DMS114 treated with DMSO at 0.1 percent for 48 hours (cell line): ENCODE measurements around the gene ZFPM1.
"Not testable (repeated sequence)": the region's sequence is repeated elsewhere in the genome, so short reads cannot be mapped to it uniquely, and the experiment has no call there.

Source experiments
- DNase-seq: peaks from one replicate; lab custom pipeline; 2025; ENCODE audit not compliant: unreplicated experiment; lab: John Stamatoyannopoulos, UW

Gene ZFPM1

GRCh38 chr16:88453217-88453531 lies at the start of gene ZFPM1:
TSS of gene ZFPM1 (plus strand) at chr16:88453280. CDS start at chr16:88453639, 359 bp downstream.
- no peak for DNase-seq

GRCh38 chr16:88403794-88404581 lies 49.1 kb upstream of the ZFPM1 start:
- DNase-seq = no peak

GRCh38 chr16:88404769-88405168 lies 48.3 kb upstream of the ZFPM1 start:
- no peak for DNase-seq

- DNase-seq = no peak
Measured at GRCh38 chr16:88405216-88406060, 47.6 kb upstream of the ZFPM1 start.

- DNase-seq = no peak
Measured at GRCh38 chr16:88406096-88407041, 46.7 kb upstream of the ZFPM1 start.

GRCh38 chr16:88407042-88407420 lies 46.0 kb upstream of the ZFPM1 start:
- no peak for DNase-seq

- DNase-seq = no peak
Measured at GRCh38 chr16:88407807-88408206, 45.3 kb upstream of the ZFPM1 start.

GRCh38 chr16:88408561-88409142 lies 44.4 kb upstream of the ZFPM1 start:
- DNase-seq = no peak

- DNase-seq = no peak
Measured at GRCh38 chr16:88409296-88410065, 43.6 kb upstream of the ZFPM1 start.

GRCh38 chr16:88410297-88410968 lies 42.6 kb upstream of the ZFPM1 start:
- not testable (repeated sequence) for DNase-seq

- DNase-seq = no peak
Measured at GRCh38 chr16:88411951-88412576, 41.0 kb upstream of the ZFPM1 start.

- DNase-seq = no peak
Measured at GRCh38 chr16:88412766-88413165, 40.3 kb upstream of the ZFPM1 start.

- no peak for DNase-seq
Measured at GRCh38 chr16:88413231-88413630, 39.8 kb upstream of the ZFPM1 start.

- no peak for DNase-seq
Measured at GRCh38 chr16:88413631-88414030, 39.4 kb upstream of the ZFPM1 start.

GRCh38 chr16:88414521-88415380 lies 38.3 kb upstream of the ZFPM1 start:
- no peak for DNase-seq

- DNase-seq = no peak
Measured at GRCh38 chr16:88415381-88415705, 37.7 kb upstream of the ZFPM1 start.

GRCh38 chr16:88415713-88416323 lies 37.3 kb upstream of the ZFPM1 start:
- no peak for DNase-seq

GRCh38 chr16:88416686-88417085 lies 36.4 kb upstream of the ZFPM1 start:
- no peak for DNase-seq
